Stimulated activated naive CD4-positive, alpha-beta T cell (primary cell): Measurements from ENCODE around the gene FBXO3.
"Not testable (repeated sequence)": the region's sequence is repeated elsewhere in the genome, so short reads cannot be mapped to it uniquely, and the experiment has no call there.

ENCODE experiments used
- DNase-seq, 6 experiments: peaks; one replicate each; lab custom pipeline; 2025; lab: John Stamatoyannopoulos, UW

The FBXO3 gene

DNA sequence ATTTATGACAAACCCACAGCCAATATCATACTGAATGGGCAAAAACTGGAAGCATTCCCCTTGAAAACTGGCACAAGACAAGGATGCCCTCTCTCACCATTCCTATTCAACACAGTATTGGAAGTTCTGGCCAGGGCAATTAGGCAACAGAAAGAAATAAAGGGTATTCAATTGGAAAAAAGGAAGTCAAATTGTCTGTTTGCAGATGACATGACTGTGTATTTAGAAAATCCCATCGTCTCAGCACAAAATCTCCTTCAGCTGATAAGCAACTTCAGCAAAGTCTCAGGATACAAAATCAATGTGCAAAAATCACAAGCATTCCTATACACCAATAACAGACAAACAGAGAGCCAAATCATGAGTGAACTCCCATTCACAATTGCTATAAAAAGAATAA, 46.8 kb downstream of the FBXO3 start:
- not testable (repeated sequence) for DNase-seq

DNA sequence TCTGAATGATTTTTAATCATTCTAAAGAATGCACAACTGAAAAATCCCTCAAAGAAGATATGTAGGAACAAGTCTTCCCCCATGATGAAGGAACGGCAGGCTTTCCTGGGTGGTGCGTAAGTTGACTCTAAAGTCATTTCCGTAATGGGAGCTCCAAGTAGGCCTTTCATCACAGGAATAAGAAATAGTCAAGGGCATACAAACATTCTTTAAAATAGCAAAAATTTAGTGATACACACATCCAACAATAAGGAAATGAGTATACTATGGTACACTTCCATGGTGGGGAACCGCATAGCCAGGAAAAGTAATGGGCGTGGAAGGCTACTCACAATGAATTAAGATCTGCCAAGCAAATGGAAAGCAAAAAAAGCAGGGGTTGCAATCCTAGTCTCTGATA, 48.8 kb downstream of the FBXO3 start:
- DNase-seq: no peak

DNA sequence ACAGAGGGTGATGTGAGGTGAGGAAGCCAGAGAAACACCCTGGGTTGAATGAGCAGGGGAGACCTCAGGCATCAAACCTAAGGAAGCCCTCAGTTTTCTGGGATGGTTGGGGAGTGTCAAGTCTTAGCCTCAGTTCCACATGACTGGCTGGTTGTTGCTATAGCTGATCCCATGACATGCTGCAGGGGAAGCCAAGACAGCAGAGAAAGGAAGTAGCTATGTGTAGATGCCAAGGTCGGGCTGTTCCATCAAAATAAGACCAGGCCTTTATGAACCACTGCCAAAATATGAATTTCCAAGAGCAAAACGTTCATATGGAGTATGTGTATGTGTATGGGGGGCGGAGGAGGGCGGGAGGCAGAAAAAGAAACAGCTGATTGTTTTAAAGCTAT, 49.7 kb downstream of the FBXO3 start:
- no peak for DNase-seq

DNA sequence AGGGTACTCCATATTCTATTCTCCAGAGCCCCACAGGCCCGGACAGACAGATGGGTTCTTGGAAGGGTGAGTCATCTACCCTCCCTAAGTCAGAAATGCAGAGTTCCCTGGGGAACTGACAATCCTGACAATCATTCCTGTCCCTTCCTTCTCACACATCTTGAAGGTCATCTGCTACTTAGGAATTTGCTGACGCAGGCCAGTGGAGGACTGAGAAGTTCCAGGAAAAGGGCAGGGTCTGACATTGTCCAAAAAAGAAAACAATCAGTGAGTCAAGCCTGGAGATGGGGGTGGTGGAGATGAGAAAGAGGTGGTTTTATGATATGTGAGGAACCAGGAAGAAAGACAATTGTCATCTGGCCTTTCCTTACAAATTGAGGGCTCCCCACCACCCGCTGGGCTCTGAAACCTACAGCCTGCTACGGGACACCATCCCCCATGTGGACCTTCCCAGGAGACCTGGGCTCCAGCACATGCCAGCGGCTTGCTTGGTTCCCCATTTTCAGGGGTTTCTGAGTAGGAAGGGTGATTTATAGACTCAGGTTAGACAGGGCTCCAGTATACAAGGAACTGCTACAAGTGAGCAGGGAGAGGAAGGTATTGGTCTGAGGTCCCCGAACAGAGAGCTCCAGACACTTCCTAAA, 51.0 kb downstream of the FBXO3 start:
- DNase-seq: no peak

DNA sequence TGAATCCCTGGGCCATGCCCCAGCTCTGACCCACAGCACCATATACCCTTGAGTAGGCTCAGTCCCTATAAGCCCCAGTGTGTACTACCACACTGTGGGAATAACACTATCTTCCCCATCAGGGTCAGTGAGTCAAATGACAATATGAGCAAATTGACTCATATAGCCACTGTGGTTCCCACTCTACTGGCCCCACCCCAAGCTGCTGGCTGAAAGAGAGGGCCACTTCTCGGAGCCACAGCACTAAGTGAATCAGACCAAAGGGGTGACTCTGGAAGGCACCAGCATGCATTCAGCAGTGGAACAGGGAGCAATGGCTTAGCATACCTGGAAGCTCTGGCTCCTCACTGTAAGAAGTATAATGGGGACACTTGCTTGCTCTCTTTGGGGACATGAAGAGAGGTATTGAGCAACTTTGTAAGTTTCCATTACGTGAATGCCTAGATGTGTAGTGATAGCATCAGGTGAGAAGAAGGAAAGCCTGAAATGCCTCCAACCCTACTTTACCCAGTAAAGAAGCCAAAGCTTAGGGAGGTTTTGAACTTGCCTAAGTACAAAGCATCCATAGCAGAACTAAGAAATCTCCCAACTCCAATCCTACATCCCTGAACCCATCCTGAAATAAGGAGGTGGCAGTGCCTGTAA, 51.6 kb downstream of the FBXO3 start:
- DNase-seq: no peak

DNA sequence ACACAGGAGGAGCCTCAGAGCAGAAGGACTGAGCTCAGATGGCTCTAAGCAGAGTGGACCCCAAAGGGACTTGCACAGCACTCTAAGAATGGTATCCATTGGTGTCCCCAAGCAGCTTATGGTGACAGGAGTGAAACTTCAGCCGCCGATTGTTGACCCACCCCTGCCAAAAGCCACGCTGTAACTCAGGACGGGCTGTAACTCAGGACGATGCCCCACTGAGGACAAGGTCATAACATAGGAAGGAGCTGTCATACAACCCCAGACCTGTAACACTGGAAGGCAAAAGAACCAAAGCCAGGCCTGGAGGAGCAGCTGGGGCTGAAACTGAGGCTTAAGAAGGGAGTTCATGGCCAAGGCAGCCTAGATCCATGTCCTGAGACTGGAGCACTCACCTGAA, 52.3 kb downstream of the FBXO3 start:
- no peak for DNase-seq

DNA sequence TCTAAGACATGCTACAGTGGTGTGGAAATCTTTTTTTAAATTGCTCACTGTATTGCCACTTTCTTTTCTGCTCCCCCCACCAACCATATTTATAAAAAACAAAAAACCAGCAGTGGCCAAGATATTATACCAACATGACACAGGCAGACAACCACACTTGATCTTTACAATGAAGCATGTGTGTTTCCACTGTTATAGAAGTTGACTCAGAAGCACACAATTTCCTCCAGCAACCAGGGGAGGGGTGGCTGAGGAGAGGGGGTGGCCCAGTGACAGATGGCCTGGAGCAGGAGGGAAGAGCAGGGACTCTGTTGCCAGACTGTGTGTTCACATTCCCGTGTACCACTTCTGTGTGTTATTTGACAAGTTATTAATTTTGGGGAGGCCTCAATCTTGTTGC, 52.9 kb downstream of the FBXO3 start:
- no peak for DNase-seq

DNA sequence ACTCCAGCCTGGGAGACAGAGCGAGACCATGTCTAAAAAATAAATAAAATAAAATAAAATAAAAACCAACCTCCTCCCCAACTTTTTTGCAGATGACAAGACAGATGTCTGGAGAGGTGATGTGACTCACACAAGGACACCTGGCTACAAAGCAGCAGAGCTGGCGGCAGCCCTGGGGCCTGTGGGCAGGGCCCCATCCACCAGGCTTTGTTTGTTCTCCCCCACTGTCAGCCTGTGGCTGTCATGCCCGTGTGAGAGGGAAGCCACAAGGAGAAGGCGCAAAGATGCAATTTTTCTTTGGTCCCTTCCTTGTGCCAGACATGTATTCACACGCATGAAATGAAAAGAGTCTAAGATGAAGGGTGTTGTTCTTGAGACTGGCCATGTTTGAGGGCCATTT, 54.7 kb downstream of the FBXO3 start:
- no peak for DNase-seq

DNA sequence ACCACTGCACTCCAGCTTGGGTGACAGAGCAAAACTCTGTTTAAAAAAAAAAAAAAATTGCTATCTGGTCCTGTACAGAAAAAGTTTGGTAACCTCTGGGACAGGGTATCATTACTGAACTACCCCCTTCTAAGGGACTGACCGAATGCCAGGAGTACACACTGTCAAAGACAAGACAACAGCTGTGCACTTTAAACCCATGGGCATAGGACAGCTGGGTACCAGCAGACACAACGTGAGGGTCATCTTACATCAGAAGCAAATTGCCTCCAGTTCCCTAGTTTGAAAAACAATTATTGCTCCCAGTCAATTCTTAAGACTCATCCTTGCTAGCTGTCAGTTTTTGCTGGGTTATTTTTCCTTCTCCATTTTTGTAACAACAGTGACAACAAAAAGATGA, 55.9 kb downstream of the FBXO3 start:
- DNase-seq: no peak

DNA sequence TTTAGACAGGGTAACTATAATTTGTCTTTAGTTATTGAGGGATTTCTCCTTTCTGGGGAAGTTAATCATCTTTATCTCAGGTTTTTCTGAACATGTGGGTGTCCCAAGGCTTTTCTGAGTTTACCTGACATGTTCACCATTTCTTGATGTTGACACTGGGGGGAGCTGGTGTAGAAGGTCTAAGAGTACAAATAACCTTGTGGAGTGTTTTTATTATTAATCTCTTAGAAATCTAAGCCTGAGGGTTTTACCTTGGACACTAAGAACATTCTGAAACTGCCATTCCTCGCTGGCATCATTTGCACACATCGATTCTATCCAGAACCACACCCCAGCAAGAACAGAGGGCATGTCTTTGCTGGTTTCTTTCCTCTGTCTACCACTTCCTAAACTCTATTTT, 58.1 kb downstream of the FBXO3 start:
- DNase-seq: no peak

DNA sequence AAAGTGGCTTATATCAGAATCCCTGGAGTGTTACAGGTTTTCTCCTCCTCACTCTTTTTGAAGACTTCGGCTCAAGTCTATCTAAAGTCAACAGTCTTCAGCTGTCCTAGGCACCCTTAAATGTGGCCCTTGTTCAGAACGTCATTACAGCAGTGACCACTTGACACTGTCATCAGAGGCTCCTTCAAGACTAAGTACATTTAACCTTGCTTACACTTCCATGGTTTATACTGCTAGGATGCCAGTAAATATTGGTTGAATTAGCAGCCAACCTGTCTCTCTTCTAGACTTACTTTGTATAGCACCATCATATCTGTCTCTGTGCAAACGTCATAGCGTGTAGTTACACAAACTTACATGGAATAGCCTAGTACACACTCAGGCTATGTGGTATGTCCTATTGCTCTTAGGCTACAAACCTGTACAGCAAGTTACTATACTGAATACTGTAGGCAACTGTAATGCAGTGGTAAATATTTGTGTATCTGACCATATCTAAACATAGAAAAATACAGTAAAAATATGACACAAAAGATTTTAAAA, 60.4 kb downstream of the FBXO3 start:
- no peak for DNase-seq

DNA sequence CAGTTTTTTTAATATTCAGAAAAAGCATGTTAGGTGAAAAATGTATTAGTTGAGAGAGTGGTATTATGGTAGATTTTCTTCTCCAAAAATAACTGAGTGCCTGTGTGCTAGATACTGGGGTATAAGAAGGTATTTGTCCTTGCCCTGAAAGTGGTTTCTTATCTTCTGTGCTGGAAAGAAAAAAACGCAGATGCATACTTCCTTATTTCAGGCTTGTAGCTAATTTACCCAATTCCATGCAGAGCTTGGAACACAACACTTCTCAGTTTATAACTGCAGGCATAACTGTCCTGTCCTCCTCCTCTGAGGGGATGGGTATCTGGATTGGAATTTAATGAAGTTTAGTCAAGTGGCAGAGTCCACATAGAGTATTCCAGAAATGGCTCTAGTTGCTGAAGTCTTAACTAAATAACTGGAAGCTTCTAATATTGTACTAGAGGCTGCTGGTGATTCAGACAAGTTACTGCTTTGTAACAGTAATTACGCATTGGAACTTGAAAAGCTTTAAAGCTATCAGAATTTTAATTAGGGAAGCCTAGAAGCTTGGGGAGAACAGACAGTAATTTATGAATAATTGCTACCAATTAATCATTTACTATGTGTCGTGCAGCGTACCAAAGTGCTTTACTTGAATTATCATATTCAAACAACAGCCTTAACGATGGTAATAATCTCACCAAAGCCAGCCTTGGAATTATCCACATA, 61.0 kb downstream of the FBXO3 start:
- no peak for DNase-seq

DNA sequence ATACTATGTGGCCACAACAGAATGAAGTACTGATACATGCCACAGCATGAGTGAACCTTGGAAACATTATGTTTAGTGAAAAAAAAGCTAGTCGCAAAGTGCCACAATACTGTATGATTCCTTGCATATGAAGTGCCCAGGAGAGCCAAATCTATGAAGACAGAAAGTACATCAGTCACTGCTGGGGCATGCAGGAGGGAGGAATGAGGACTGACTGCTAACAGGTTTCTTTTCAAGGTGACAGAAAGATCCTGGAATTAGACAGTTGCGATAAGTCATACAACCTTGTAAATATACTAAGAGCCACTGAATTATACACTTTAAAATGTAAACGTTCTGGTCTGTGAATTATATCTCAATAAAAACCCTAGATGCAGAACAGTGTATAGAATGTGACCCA, 61.9 kb downstream of the FBXO3 start:
- DNase-seq: no peak

DNA sequence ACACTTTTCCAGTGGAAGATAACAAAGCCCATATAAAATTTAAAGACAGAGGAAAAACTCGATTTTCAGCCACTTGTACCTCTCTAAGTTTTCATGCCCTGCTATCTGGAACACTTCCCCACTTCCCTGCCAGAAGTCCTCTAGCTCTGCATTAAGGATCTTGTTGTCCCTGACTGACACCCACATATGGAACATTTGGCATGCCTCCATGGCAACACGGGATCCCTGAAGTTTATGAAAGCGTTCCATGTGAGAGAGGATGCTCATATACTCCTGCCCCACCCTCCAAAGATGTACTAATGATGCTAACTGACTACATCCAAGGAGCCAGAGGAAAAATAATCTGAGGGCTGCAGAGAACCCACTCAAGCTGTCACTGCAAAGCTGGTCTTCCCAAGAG, 64.9 kb downstream of the FBXO3 start:
- DNase-seq: no peak

DNA sequence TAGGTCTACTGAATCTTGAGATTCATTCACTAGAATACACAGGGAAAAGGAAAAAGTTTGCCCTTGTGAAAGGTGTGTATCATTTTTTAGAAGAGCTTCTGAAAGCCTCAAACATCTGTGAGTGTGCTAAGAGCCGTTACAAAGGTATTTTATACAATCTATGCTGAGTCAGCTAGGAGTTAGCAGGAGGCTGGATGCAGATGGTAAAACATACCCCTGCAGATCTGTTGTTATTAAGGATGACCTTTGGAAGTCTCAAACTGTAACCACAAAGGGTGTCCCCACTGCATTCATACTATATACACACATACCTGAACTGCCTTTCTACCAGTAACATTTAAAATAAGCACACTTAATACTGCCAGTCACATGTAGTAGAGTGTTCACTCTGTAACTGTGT, 65.3 kb downstream of the FBXO3 start:
- no peak for DNase-seq

DNA sequence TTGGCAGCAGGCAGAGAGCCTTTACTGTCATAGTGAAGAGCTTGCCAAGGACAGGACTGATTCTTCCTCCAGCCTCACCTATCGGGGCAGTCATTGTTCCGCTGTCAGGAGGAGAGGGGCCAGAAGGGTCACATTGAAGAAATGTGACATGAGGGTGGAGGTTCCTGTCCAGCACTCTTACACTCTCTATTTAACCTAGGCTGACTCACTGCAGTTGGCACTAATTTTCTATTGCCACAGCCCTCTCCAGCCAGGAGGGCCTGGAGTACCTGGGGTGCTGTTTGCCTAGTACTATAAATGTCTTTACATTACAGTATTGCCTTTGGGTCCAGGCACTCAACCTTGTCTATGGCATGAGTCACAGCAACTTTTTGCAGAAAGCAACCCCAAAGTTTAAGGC, 66.5 kb downstream of the FBXO3 start:
- not testable (repeated sequence) for DNase-seq

DNA sequence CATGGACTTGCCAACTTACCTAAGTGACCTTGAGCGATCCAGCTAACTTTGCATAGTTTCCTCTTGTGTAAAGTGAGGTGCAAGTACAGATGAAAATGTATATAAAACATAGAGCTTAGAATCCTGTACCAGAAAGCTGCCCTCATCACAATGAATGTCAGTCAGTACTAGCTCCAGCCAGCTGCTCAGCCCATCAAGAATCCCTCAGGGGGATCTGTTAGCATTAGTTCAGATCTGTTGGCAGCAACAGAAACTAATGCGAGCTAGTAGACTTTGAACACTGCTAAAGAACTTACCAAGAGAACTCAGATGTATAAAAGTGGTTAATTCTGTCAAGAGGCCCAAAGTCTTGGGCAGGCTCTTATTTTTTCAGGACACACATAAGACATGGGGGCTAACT, 67.4 kb downstream of the FBXO3 start:
- DNase-seq: no peak

DNA sequence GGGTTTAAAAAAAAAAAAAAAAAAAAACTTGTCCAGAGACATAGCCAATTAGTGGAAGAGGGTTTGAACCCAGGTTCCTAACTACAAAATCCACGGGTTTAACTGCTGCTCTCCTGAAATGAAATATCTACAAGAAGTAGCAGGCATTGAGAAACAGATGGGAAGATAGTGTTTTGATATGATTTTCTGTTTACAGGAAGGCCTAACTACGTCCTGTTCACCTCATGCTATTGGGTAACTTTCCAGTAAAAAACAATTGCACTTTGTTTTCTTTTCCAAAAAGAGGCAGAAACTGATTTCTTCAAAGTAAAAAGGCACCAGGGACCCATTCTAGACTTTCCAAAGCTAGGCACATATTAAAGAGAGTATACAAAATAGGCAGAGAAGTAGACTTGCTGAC, 67.8 kb downstream of the FBXO3 start:
- DNase-seq: no peak

DNA sequence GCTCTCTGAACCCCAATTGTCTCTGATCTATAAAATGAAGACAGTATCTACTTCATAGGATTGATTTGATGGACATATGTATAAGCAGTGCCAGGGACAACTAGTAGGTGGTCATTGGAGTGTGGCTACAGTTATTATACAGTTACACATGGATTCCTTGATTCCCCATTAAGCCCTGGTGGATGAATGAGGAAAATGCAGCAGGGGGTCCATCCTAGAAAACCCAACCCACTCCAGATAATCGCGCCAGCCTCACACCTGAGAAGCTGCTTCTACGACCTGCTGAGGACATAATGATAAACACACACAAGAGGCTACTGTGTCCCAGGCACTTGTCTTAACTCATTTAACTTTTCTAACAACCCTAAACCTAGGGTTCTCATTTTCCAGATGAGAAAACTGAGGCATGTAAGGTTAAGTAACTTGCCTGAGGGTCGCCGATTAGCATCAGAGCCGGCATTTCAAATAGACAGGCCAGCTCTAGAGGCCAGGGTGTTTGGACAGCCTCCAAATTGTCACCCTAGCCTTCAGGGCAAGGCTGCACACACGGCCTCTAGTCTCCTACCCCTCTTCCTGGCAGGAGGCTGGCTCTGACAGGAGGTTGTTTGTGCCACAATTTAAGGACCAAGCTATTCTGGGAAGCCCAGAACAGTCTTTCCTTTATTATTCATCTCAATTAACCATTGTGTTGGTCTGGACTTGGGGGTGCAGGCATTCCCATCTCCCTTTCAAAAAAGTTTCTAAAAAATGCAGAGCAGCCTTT, 69.9 kb downstream of the FBXO3 start:
- no peak for DNase-seq

DNA sequence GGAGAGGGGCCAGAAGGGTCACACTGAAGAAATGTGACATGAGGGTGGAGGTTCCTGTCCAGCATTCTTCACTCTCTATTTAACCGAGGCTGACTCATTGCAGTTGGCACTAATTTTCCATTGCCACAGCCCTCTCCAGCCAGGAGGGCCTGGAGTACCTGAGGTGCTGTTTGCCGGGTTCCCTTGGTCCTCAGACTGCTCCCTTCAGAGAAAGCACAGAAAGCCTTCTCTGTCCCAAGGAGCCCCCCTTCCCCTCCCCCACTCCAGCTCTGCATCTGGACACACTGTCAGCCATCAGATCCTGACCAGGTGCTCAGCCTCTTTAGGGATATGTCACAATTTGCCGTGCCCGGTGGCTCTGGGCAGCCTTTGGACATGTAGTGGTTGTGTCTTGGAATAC, 70.5 kb downstream of the FBXO3 start:
- no peak for DNase-seq

DNA sequence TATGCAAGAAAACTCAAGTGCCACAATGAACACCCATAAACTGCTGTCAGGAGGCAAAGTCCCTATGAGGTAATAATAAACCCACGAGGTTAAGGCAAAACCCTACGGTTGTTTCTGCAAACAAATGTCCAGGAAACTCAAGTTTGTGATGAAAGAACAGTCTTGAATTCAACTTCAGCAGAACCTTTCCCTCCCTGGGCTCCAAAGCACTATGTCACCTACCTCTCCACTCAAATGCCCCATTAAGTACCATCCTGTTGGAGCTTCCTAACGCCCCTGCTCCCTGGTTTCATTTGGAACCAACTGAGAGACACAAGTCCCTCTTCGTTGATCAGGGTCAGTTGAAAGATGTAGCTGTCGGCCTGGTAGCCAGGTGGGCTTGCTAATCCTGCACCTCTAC, 71.1 kb downstream of the FBXO3 start:
- no peak for DNase-seq
